Hematopoietic multipotent progenitor cell treated with erythropoietin and hydrocortisone succinate and interleukin-3 and kit ligand, for 17 days (in vitro differentiated cells): ENCODE results near the gene SNRPB.

Experiments used
- DNase-seq: peaks from one replicate; pipeline ENCODE4 v3.0.0-alpha.2; 2015; ENCODE audit warnings: low spot score

Gene SNRPB

GRCh38 chr20:2420510-2420909, 50.1 kb downstream of the SNRPB start:
- no peak for DNase-seq

GRCh38 chr20:2418388-2418787, 52.2 kb downstream of the SNRPB start:
- DNase-seq, result no peak

GRCh38 chr20:2417213-2417541, 53.4 kb downstream of the SNRPB start:
- DNase-seq, result no peak

GRCh38 chr20:2416541-2417212, 53.9 kb downstream of the SNRPB start:
- DNase-seq, result no peak
